SK-N-SH (cell line): ENCODE data around the gene SLC35A3. TPM values are rescaled to one million over a fixed set of nuclear protein-coding genes. Genes with fewer than 3 reads are reported as not detected.

ENCODE experiments used
- CTCF ChIA-PET: fragments of 300-600, 350-600 bp; formaldehyde crosslinking; extraction: SDS; loops from one replicate; lab custom pipeline; 2021; lab: Yijun Ruan, JAX
- POLR2A ChIA-PET: fragments of 350-600 bp; sonication (Branson Sonifier 250); formaldehyde crosslinking; extraction: SDS; loops from one replicate; lab custom pipeline; 2020; ENCODE audit warnings: antibody characterized with exemption, inconsistent platforms; lab: Yijun Ruan, JAX
- DNase-seq: peaks from one replicate; pipeline ENCODE4 v3.0.0; 2012
- H2AFZ ChIP-seq: fragments of 200-600 bp; sonication (generic); 2 replicates; pipeline ENCODE4 v1.8.1; 2016; ENCODE audit warnings: antibody characterized with exemption, mild to moderate bottlenecking, low read depth
- H3F3A ChIP-seq: fragments of 200-600 bp; sonication (generic); replicated peaks from 2 replicates; pipeline ENCODE3; 2016; ENCODE audit warnings: antibody characterized with exemption, mild to moderate bottlenecking; ENCODE audit not compliant: insufficient read depth
- H3K27ac ChIP-seq, 2 experiments: fragments of 200-500 bp in 1 of 2; fragments of 200-600 bp in 1 of 2; sonication (Bioruptor generic) in 1 of 2; sonication (generic), shearing (Covaris generic) in 1 of 2; 2 replicates each; pipeline versions ENCODE4 v1.5.1 to v1.6.1; 2014 to 2016; ENCODE audit warnings: low read depth in 2 of 2, inconsistent platforms in 1 of 2, low read length in 1 of 2, mild to moderate bottlenecking in 1 of 2, mixed read lengths in 1 of 2
- H3K27me3 ChIP-seq: fragments of 200-600 bp; sonication (generic), shearing (Covaris generic); 2 replicates; pipeline ENCODE4 v1.6.1; 2016; ENCODE audit warnings: mixed run types; ENCODE audit not compliant: insufficient read depth
- H3K36me3 ChIP-seq, 2 experiments: fragments of 200-500 bp in 1 of 2; fragments of 200-600 bp in 1 of 2; sonication (Bioruptor generic) in 1 of 2; sonication (generic) in 1 of 2; replicated peaks in 1 of 2; 2 replicates each; pipeline versions ENCODE3 to v1.5.1; 2014 to 2016; ENCODE audit warnings: low read length in 1 of 2, mild to moderate bottlenecking in 1 of 2; ENCODE audit not compliant: insufficient read depth in 2 of 2, control insufficient read depth in 1 of 2
- H3K4me1 ChIP-seq, 2 experiments: fragments of 200-500 bp in 1 of 2; fragments of 200-600 bp in 1 of 2; sonication (Bioruptor generic) in 1 of 2; sonication (generic), shearing (Covaris generic) in 1 of 2; 2 replicates each; pipeline versions ENCODE4 v1.5.1 to v1.6.1; 2014 to 2016; ENCODE audit warnings: low read depth in 1 of 2, low read length in 1 of 2, mixed run types in 1 of 2; ENCODE audit not compliant: insufficient read depth in 2 of 2, control insufficient read depth in 1 of 2
- H3K4me2 ChIP-seq: fragments of 200-600 bp; sonication (generic), shearing (Covaris generic); 2 replicates; pipeline ENCODE4 v1.6.1; 2017; ENCODE audit warnings: mixed run types
- H3K4me3 ChIP-seq, 2 experiments: fragments of 200-500 bp in 1 of 2; fragments of 200-600 bp in 1 of 2; sonication (Bioruptor generic) in 1 of 2; sonication (generic), shearing (Covaris generic) in 1 of 2; 2 replicates each; pipeline versions ENCODE4 v1.5.1 to v1.8.1; 2014 to 2016; ENCODE audit warnings: low read depth in 2 of 2, inconsistent platforms in 1 of 2, low read length in 1 of 2, mild to moderate bottlenecking in 1 of 2, mixed read lengths in 1 of 2, moderate library complexity in 1 of 2
- H3K79me2 ChIP-seq: fragments of 200-600 bp; sonication (generic); 2 replicates; pipeline ENCODE4 v1.8.1; 2017; ENCODE audit warnings: mild to moderate bottlenecking; ENCODE audit not compliant: insufficient read depth
- H3K9ac ChIP-seq: fragments of 200-600 bp; sonication (generic); 2 replicates; pipeline ENCODE4 v1.6.1; 2017; ENCODE audit warnings: mixed run types
- H3K9me2 ChIP-seq: fragments of 200-600 bp; sonication (generic); 2 replicates; pipeline ENCODE4 v1.6.1; 2017; ENCODE audit warnings: mixed run types
- H3K9me3 ChIP-seq: fragments of 200-600 bp; sonication (generic); 2 replicates; pipeline ENCODE4 v1.6.1; 2017; ENCODE audit warnings: mixed run types, mild to moderate bottlenecking, moderate library complexity
- H4K20me1 ChIP-seq: fragments of 200-600 bp; sonication (generic); 2 replicates; pipeline ENCODE4 v1.6.1; 2017; ENCODE audit warnings: mild to moderate bottlenecking, mixed run types; ENCODE audit not compliant: insufficient read depth
- EP300 ChIP-seq, 2 experiments: IDR thresholded peaks; 2 replicates each; pipeline versions ENCODE4 v1.4.0 to v1.6.1; 2012; ENCODE audit warnings: borderline replicate concordance in 1 of 2, low read depth in 1 of 2, low read length in 1 of 2
- EZH2phosphoT487 ChIP-seq: fragments of 200-600 bp; sonication (generic); IDR thresholded peaks from 2 replicates; pipeline ENCODE4 v1.6.1; 2017; ENCODE audit warnings: low read depth, mixed run types, mild to moderate bottlenecking, antibody characterized with exemption, moderate library complexity, borderline replicate concordance
- FOSL2 ChIP-seq: IDR thresholded peaks from 2 replicates; pipeline ENCODE4 v1.4.0; 2012; ENCODE audit warnings: low read depth, mild to moderate bottlenecking, moderate library complexity, borderline replicate concordance
- GABPA ChIP-seq: IDR thresholded peaks from 2 replicates; pipeline ENCODE4 v1.4.0; 2012; ENCODE audit warnings: low read depth, mild to moderate bottlenecking
- MEF2A ChIP-seq: IDR thresholded peaks from 2 replicates; pipeline ENCODE4 v1.4.0; 2012; ENCODE audit warnings: low read depth, borderline replicate concordance
- MXI1 ChIP-seq: IDR thresholded peaks from 2 replicates; pipeline ENCODE4 v1.6.1; 2012; ENCODE audit warnings: mild to moderate bottlenecking, low read depth, low read length, improper control_type of control experiment
- POLR2AphosphoS5 ChIP-seq: IDR thresholded peaks from 2 replicates; pipeline ENCODE4 v1.6.1; 2012; ENCODE audit warnings: low read depth, low read length
- RAD21 ChIP-seq: IDR thresholded peaks from 2 replicates; pipeline ENCODE4 v1.6.1; 2012; ENCODE audit warnings: mild to moderate bottlenecking, low read length
- RFX5 ChIP-seq: IDR thresholded peaks from 2 replicates; pipeline ENCODE4 v1.6.1; 2012; ENCODE audit warnings: mild to moderate bottlenecking, improper control_type of control experiment, low read length
- RXRA ChIP-seq: IDR thresholded peaks from 2 replicates; pipeline ENCODE4 v1.4.0; 2012; ENCODE audit warnings: low read depth, mild to moderate bottlenecking, borderline replicate concordance
- SIN3A ChIP-seq: IDR thresholded peaks from 2 replicates; pipeline ENCODE4 v1.6.1; 2012; ENCODE audit warnings: low read depth, mild to moderate bottlenecking, low read length, moderate library complexity, borderline replicate concordance
- SMC3 ChIP-seq: IDR thresholded peaks from 2 replicates; pipeline ENCODE4 v1.6.1; 2012; ENCODE audit warnings: low read depth, low read length, improper control_type of control experiment
- TAF1 ChIP-seq: IDR thresholded peaks from 2 replicates; pipeline ENCODE4 v1.6.1; 2012; ENCODE audit warnings: low read depth, mild to moderate bottlenecking, low read length, moderate library complexity, borderline replicate concordance
- WGBS: methylation state at CpG from one replicate; pipeline ENCODE4 v1.1.6; 2017; ENCODE audit warnings: low lambda C conversion rate; 5-methylcytosine and 5-hydroxymethylcytosine counted together
- polyA plus RNA-seq, 3 experiments: library from polyadenylated mRNA; depleted of rRNA; stranded (reverse); fragments of >200 nt; gene quantifications; 2 replicates each; pipeline ENCODE4 v1.2.3, GENCODE V29; 2012
- TF ChIP-seq, protein P1 (sequence below): IDR thresholded peaks from 2 replicates; pipeline ENCODE4 v1.4.0; 2012; ENCODE audit warnings: low read depth, borderline replicate concordance
- TF ChIP-seq, protein P2 (sequence below): IDR thresholded peaks from 2 replicates; pipeline ENCODE4 v1.6.1; 2012; ENCODE audit warnings: mild to moderate bottlenecking, low read depth, low read length, moderate library complexity
- TF ChIP-seq, protein P3 (sequence below): IDR thresholded peaks from 2 replicates; pipeline ENCODE4; 2012
- TF ChIP-seq, protein P4 (sequence below): IDR thresholded peaks from 2 replicates; pipeline ENCODE4 v1.4.0; 2012; ENCODE audit warnings: low read depth, borderline replicate concordance

The SLC35A3 gene
- polyA plus RNA-seq, 1 of the 3 experiments (the other 2 are of a cell fraction): 5.7 TPM

DNA sequence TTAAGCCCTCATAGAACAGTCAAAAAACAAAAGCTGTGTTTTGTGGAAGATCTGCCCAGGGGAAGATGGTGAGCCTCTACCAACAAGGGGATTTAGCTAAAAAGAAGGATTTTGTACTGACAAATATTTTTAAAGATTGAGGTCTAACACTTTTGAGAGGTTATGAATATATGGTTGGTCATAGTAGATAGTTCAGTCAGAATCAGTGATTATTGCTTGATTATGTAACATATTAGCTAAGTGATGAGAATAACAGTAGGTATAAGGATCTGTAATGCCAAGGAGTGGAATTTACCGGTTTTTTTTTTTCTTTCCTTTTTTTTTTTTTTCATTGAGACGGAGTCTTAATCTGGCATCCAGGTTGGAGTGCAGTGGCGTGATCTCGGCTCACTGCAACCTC lies 83.9 kb downstream of the SLC35A3 start:
- POLR2A ChIA-PET: no interaction called here
- Histone ChIP-seq H3K27ac (no peak overlapping the region), H3F3A (peaks cover 6% of the 10 kb centered on the region), H3K9me3 (no peaks in the 10 kb centered on the region), H3K9ac (no peak overlapping the region), H3K4me3 (no peak overlapping the region), H3K9me2 (no peaks in the 10 kb centered on the region), H3K36me3 (peaks cover 9 to 12% of the 10 kb centered on the region in 2 experiments), H3K27me3 (no peaks in the 10 kb centered on the region), H4K20me1 (peaks cover 8% of the 10 kb centered on the region; the same call in 1 of the 2 replicates), H3K4me1 (peaks cover 3 to 8% of the 10 kb centered on the region in 2 experiments; a peak in 3 of 4 replicates), H3K79me2 (peaks cover 77% of the 10 kb centered on the region), H2AFZ (no peak overlapping the region), H3K4me2 (no peak overlapping the region)
- TF ChIP-seq EP300 (IDR thresholded peaks at IDR 0.05; ENCODE audit: borderline replicate concordance in 1 of 2, low read depth in 1 of 2, low read length in 1 of 2): no peak
- TF ChIP-seq FOSL2: no peak
- TF ChIP-seq, protein P1, sequence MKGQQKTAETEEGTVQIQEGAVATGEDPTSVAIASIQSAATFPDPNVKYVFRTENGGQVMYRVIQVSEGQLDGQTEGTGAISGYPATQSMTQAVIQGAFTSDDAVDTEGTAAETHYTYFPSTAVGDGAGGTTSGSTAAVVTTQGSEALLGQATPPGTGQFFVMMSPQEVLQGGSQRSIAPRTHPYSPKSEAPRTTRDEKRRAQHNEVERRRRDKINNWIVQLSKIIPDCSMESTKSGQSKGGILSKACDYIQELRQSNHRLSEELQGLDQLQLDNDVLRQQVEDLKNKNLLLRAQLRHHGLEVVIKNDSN: no peak
- TF ChIP-seq MEF2A: no peak
- TF ChIP-seq RAD21: no peak
- TF ChIP-seq TAF1: no peak
- TF ChIP-seq, protein P2, sequence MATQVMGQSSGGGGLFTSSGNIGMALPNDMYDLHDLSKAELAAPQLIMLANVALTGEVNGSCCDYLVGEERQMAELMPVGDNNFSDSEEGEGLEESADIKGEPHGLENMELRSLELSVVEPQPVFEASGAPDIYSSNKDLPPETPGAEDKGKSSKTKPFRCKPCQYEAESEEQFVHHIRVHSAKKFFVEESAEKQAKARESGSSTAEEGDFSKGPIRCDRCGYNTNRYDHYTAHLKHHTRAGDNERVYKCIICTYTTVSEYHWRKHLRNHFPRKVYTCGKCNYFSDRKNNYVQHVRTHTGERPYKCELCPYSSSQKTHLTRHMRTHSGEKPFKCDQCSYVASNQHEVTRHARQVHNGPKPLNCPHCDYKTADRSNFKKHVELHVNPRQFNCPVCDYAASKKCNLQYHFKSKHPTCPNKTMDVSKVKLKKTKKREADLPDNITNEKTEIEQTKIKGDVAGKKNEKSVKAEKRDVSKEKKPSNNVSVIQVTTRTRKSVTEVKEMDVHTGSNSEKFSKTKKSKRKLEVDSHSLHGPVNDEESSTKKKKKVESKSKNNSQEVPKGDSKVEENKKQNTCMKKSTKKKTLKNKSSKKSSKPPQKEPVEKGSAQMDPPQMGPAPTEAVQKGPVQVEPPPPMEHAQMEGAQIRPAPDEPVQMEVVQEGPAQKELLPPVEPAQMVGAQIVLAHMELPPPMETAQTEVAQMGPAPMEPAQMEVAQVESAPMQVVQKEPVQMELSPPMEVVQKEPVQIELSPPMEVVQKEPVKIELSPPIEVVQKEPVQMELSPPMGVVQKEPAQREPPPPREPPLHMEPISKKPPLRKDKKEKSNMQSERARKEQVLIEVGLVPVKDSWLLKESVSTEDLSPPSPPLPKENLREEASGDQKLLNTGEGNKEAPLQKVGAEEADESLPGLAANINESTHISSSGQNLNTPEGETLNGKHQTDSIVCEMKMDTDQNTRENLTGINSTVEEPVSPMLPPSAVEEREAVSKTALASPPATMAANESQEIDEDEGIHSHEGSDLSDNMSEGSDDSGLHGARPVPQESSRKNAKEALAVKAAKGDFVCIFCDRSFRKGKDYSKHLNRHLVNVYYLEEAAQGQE: no peak
- TF ChIP-seq, protein P3, sequence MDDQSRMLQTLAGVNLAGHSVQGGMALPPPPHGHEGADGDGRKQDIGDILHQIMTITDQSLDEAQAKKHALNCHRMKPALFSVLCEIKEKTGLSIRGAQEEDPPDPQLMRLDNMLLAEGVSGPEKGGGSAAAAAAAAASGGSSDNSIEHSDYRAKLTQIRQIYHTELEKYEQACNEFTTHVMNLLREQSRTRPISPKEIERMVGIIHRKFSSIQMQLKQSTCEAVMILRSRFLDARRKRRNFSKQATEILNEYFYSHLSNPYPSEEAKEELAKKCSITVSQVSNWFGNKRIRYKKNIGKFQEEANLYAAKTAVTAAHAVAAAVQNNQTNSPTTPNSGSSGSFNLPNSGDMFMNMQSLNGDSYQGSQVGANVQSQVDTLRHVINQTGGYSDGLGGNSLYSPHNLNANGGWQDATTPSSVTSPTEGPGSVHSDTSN: no peak
- no peak for TF ChIP-seq EZH2phosphoT487
- no peak for TF ChIP-seq SMC3
- WGBS: 94% methylated on average over 4 of the region's 4 CpGs
- CTCF ChIA-PET: interaction anchor here (1.0 kb wide), 1 partner anchor 815 kb away, joined by 3 read pairs; no protein-coding TSS in a partner anchor
- no peak for DNase-seq

DNA sequence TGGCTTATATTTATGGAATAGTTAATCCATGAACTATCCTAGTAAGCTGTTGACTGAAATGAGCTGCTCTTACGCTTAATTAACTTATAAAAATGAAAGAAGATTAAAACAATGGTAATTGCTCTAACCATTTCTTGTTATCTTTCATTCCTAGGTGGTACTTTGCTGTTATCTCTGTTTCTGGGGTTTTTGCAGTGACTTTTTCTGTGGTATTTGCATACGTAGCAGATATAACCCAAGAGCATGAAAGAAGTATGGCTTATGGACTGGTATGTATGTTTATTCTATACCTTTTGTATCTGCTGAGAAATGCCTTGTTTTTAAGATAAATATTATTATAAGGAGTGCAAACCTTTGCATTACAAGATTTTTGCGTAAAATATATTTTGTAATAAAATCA lies 91.9 kb downstream of the SLC35A3 start:
- POLR2A ChIA-PET: no interaction called here
- WGBS: 96% methylated on average over 3 of the region's 3 CpGs
- peaks cover 38 to 53% of the 10 kb centered on the region in 2 experiments for H3K36me3 ChIP-seq

More for the DNA sequence above, 91.9 kb downstream of the SLC35A3 start:
- Histone ChIP-seq H3K9ac (no peak overlapping the region), H3K79me2 (peaks cover 14% of the 10 kb centered on the region), H2AFZ (no peak overlapping the region), H3K9me2 (no peaks in the 10 kb centered on the region), H4K20me1 (no peaks in the 10 kb centered on the region), H3K27me3 (no peaks in the 10 kb centered on the region), H3K4me1 (no peaks in the 10 kb centered on the region), H3F3A (no peaks in the 10 kb centered on the region), H3K27ac (no peak overlapping the region), H3K9me3 (no peaks in the 10 kb centered on the region), H3K4me3 (no peak overlapping the region), H3K4me2 (no peak overlapping the region)
- CTCF ChIA-PET: no interaction called here
- no peak for DNase-seq
- TF ChIP-seq RFX5 (no peak), POLR2AphosphoS5 (no peak), TAF1 (no peak), MXI1 (no peak), GABPA (no peak), FOSL2 (no peak), RXRA (no peak), MEF2A (no peak), SIN3A (no peak)
- TF ChIP-seq, protein P3: no peak
- TF ChIP-seq, protein P4, sequence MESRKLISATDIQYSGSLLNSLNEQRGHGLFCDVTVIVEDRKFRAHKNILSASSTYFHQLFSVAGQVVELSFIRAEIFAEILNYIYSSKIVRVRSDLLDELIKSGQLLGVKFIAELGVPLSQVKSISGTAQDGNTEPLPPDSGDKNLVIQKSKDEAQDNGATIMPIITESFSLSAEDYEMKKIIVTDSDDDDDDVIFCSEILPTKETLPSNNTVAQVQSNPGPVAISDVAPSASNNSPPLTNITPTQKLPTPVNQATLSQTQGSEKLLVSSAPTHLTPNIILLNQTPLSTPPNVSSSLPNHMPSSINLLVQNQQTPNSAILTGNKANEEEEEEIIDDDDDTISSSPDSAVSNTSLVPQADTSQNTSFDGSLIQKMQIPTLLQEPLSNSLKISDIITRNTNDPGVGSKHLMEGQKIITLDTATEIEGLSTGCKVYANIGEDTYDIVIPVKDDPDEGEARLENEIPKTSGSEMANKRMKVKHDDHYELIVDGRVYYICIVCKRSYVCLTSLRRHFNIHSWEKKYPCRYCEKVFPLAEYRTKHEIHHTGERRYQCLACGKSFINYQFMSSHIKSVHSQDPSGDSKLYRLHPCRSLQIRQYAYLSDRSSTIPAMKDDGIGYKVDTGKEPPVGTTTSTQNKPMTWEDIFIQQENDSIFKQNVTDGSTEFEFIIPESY: no peak
